Tibial nerve (tissue), 4 donors: ENCODE results near the gene PRKACB. TPM values are rescaled to one million over a fixed set of nuclear protein-coding genes. Genes with fewer than 3 reads are reported as not detected.

Experiments used
- DNase-seq, 2 donors: peaks; one replicate each; pipeline ENCODE4 v3.0.0-alpha.2; 2019; ENCODE audit warnings: low spot score in 2 of 2
- H3K27ac ChIP-seq, 4 donors: fragments of 200-600 bp; sonication (generic) in 3 of 4; one replicate each; pipeline ENCODE4 v1.5.1; 2017 to 2019; ENCODE audit warnings: mild to moderate bottlenecking in 1 of 4
- H3K27me3 ChIP-seq, 2 donors: fragments of 200-600 bp; sonication (generic) in 1 of 2; one replicate each; pipeline versions ENCODE4 v1.5.1 to v1.6.0; 2017 to 2019
- H3K36me3 ChIP-seq, 3 donors: fragments of 200-600 bp; sonication (generic); one replicate each; pipeline ENCODE4 v1.5.1; 2018 to 2019
- H3K4me1 ChIP-seq, 4 donors: fragments of 200-600 bp; sonication (generic) in 3 of 4; one replicate each; pipeline ENCODE4 v1.5.1; 2017 to 2019
- H3K4me3 ChIP-seq, 4 donors: fragments of 200-600 bp; sonication (generic) in 3 of 4; one replicate each; pipeline ENCODE4 v1.5.1; 2017 to 2019; ENCODE audit warnings: mild to moderate bottlenecking in 1 of 4, moderate library complexity in 1 of 4
- H3K9me3 ChIP-seq, 4 donors: fragments of 200-600 bp; sonication (generic) in 3 of 4; one replicate each; pipeline ENCODE4 v1.5.1; 2017 to 2019
- CTCF ChIP-seq, 5 experiments: fragments of 200-600 bp in 3 of 5; fragments of 450-650 bp in 2 of 5; sonication (generic) in 3 of 5; IDR thresholded peaks; one replicate each; pipeline ENCODE4 v1.5.1; 2016 to 2019; ENCODE audit warnings: antibody characterized with exemption in 5 of 5, mild to moderate bottlenecking in 3 of 5, moderate library complexity in 2 of 5
- EP300 ChIP-seq, 2 donors: sonication (generic); formaldehyde crosslinking; IDR thresholded peaks; one replicate each; pipeline ENCODE4 v1.6.1; 2017; ENCODE audit warnings: antibody characterized with exemption in 2 of 2, mild to moderate bottlenecking in 1 of 2
- POLR2A ChIP-seq, 2 donors: fragments of 450-650 bp; IDR thresholded peaks; one replicate each; pipeline ENCODE4 v1.6.1; 2017; ENCODE audit warnings: antibody characterized with exemption in 2 of 2, mild to moderate bottlenecking in 2 of 2, moderate library complexity in 2 of 2
- WGBS, 2 donors: methylation state at CpG; one replicate each; pipeline ENCODE4 v1.1.5; 2018; 5-methylcytosine and 5-hydroxymethylcytosine counted together
- total RNA-seq, 4 donors: library from RNA; depleted of rRNA; stranded (reverse); fragments of >200 nt; gene quantifications; one replicate each; pipeline ENCODE4 v1.1.0, GENCODE V29; 2016

PRKACB gene
- total RNA-seq, 4 donors from 2014 or later = 13.4 to 17.3 (median 15.3) TPM

DNA sequence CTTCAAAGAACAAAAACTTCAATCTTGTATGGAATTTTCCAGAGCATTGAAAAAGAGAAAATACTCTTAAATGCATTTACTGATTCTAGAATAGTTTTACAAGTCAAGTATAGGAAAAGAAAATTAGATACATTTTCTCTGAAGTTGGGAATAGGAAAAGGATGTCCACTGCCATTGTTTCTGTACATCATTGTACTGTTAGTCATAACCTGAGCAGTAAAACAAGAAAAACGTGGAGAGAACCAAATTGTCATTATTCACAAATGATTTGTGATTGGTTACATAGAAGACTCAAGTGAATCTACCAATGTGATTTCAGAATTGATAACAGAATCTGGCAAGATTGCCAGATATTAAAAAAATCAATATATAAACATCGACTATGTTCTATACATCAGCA lies 27.4 kb downstream of the PRKACB start:
- TF ChIP-seq CTCF (IDR thresholded peaks at IDR 0.05) (no peak), EP300 (IDR thresholded peaks at IDR 0.05) (no peak), POLR2A (IDR thresholded peaks at IDR 0.05) (no peak)
- WGBS, 2 donors = 90 to 91% methylated on average over 2 of the region's 2 CpGs

GRCh38 chr1:84174051-84174556 lies 30.0 kb downstream of the PRKACB start:
- 61 to 69% methylated on average over 4 of the region's 4 CpGs for WGBS, 2 donors
- Histone ChIP-seq H3K4me1 (no peaks in the 10 kb centered on the region), H3K27me3 (no peaks in the 10 kb centered on the region), H3K27ac (no peak overlapping the region), H3K9me3 (no peaks in the 10 kb centered on the region), H3K4me3 (no peak overlapping the region), H3K36me3 (no peaks in the 10 kb centered on the region)
- no peak for DNase-seq
- TF ChIP-seq POLR2A (IDR thresholded peaks at IDR 0.05) = no peak
- TF ChIP-seq CTCF (IDR thresholded peaks at IDR 0.05) = no peak
- no peak for TF ChIP-seq EP300 (IDR thresholded peaks at IDR 0.05)

More for the DNA sequence above, 27.4 kb downstream of the PRKACB start:
- DNase-seq = no peak
- Histone ChIP-seq H3K4me3 (no peak overlapping the region), H3K9me3 (no peaks in the 10 kb centered on the region), H3K36me3 (no peaks in the 10 kb centered on the region), H3K4me1 (no peaks in the 10 kb centered on the region), H3K27ac (no peak overlapping the region), H3K27me3 (no peaks in the 10 kb centered on the region)

DNA sequence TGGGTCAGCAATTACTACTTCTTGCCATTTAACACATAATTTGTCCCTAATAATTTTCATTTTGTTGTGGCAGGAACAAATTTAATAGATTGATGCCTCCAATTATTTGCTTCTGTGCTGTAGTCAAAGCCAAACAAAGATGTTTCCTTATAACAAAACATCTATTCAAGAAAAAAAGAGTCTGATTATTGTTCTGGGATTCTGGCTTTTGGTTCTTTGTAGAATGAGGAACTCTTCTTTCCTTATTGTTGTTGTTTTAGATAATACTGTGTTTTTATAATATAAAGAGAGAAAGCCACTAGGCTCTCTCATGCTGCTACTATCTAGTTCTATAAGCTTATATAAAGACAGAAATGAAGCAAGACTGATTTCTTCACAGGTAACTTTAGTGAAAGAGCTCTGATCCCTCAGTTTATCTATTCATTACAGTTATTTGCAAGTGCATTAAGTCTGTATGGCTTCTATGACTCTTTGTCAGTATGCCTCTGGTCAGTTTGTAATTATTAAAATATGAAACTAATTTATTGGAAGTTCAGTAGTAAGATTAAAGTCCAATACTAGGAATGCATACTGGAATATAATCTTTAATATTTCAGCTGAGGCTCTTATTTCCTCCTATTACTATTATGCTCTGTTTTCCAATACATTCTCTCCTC lies 37.4 kb downstream of the PRKACB start:
- no peak overlapping the region for H3K4me3 ChIP-seq
- no peaks in the 10 kb centered on the region for H3K9me3 ChIP-seq
- no peak overlapping the region for H3K27ac ChIP-seq
- DNase-seq = no peak
- TF ChIP-seq CTCF (IDR thresholded peaks at IDR 0.05) (no peak), POLR2A (IDR thresholded peaks at IDR 0.05) (no peak), EP300 (IDR thresholded peaks at IDR 0.05) (no peak)
- H3K27me3 ChIP-seq = no peaks in the 10 kb centered on the region
- H3K4me1 ChIP-seq = peaks cover 0 to 6% (median 0%) of the 10 kb centered on the region in 4 donors
- H3K36me3 ChIP-seq = peaks cover 0 to 6% (median 0%) of the 10 kb centered on the region in 3 donors

- no peaks in the 10 kb centered on the region for H3K27me3 ChIP-seq
- 98 to 99% methylated on average over 1 of the region's 1 CpG for WGBS, 2 donors
- H3K4me1 ChIP-seq = no peaks in the 10 kb centered on the region
- H3K4me3 ChIP-seq = no peak overlapping the region
- peaks cover 0 to 75% (median 7%) of the 10 kb centered on the region in 3 donors for H3K36me3 ChIP-seq
- TF ChIP-seq POLR2A (IDR thresholded peaks at IDR 0.05) (no peak), EP300 (IDR thresholded peaks at IDR 0.05) (no peak), CTCF (IDR thresholded peaks at IDR 0.05) (no peak)
- no peak for DNase-seq
- no peak overlapping the region for H3K27ac ChIP-seq
- H3K9me3 ChIP-seq = peaks cover 0 to 43% (median 7%) of the 10 kb centered on the region in 4 donors
Observed at GRCh38 chr1:84190455-84190854, 46.4 kb downstream of the PRKACB start.

- Histone ChIP-seq H3K9me3 (peaks cover 0 to 43% (median 7%) of the 10 kb centered on the region in 4 donors), H3K4me3 (no peak overlapping the region), H3K36me3 (peaks cover 0 to 81% (median 9%) of the 10 kb centered on the region in 3 donors), H3K27ac (no peak overlapping the region), H3K27me3 (no peaks in the 10 kb centered on the region), H3K4me1 (no peaks in the 10 kb centered on the region)
- no peak for DNase-seq
- WGBS, 2 donors = 77 to 95% methylated on average over 3 of the region's 3 CpGs
- no peak for TF ChIP-seq EP300 (IDR thresholded peaks at IDR 0.05)
- TF ChIP-seq CTCF (IDR thresholded peaks at IDR 0.05) = no peak
Observed at GRCh38 chr1:84192681-84193080, 48.6 kb downstream of the PRKACB start.
